Lung (tissue), 12 donors: Measurements from ENCODE around the gene RREB1. TPM values are rescaled to one million over a fixed set of nuclear protein-coding genes. Genes with fewer than 3 reads are reported as not detected.
A peak's percentile ranks its signal among the peaks of the same experiment; 100 is the strongest.

Source experiments
- ATAC-seq: fragments of 200-7000 bp; cut with Tn5 transposase; one replicate; pipeline ENCODE4 v1.9.1; 2020; ENCODE audit warnings: moderate number of reproducible peaks; ENCODE audit not compliant: insufficient read depth, low FRiP score
- DNase-seq, 3 donors: peaks; one replicate each; pipeline ENCODE4 v3.0.0-alpha.2; 2013 to 2017
- H3K27ac ChIP-seq, 2 donors: one replicate each; pipeline ENCODE4 v1.5.1; 2013; ENCODE audit warnings: mild to moderate bottlenecking in 2 of 2, moderate library complexity in 2 of 2, control low read depth in 1 of 2, inconsistent platforms in 1 of 2, low read depth in 1 of 2, low read length in 1 of 2
- H3K27me3 ChIP-seq, 3 donors: one replicate each; pipeline ENCODE4 v1.5.1; 2013; ENCODE audit warnings: low read length in 2 of 3; ENCODE audit not compliant: control insufficient read depth in 3 of 3, insufficient read depth in 3 of 3
- H3K36me3 ChIP-seq, 4 donors: one replicate each; pipeline ENCODE4 v1.5.1; 2013; ENCODE audit warnings: low read length in 4 of 4, mild to moderate bottlenecking in 1 of 4, moderate library complexity in 1 of 4; ENCODE audit not compliant: control insufficient read depth in 4 of 4, insufficient read depth in 4 of 4
- H3K4me1 ChIP-seq, 5 donors: one replicate each; pipeline ENCODE4 v1.5.1; 2013; ENCODE audit warnings: low read length in 5 of 5, mild to moderate bottlenecking in 2 of 5, moderate library complexity in 1 of 5; ENCODE audit not compliant: control insufficient read depth in 5 of 5, insufficient read depth in 5 of 5
- H3K4me3 ChIP-seq: one replicate; pipeline ENCODE4 v1.5.1; 2013; ENCODE audit warnings: mild to moderate bottlenecking, control low read depth, moderate library complexity
- H3K9ac ChIP-seq, 2 donors: one replicate each; pipeline ENCODE4 v1.5.1; 2013; ENCODE audit warnings: low read length in 2 of 2, control low read depth in 1 of 2; ENCODE audit not compliant: insufficient read depth in 1 of 2
- H3K9me3 ChIP-seq, 4 donors: one replicate each; pipeline ENCODE4 v1.5.1; 2013; ENCODE audit warnings: low read length in 3 of 4, mild to moderate bottlenecking in 1 of 4, moderate library complexity in 1 of 4; ENCODE audit not compliant: control insufficient read depth in 4 of 4, insufficient read depth in 3 of 4
- CTCF ChIP-seq: IDR thresholded peaks from 2 replicates; pipeline ENCODE4 v1.5.1; 2012; ENCODE audit warnings: mild to moderate bottlenecking; ENCODE audit errors: control extremely low read depth, extremely low read depth
- WGBS, 2 donors: extraction: QIAGEN DNeasy Blood & Tissue Kit; methylation state at CpG; one replicate each; pipeline ENCODE4 v1.1.7; 2013; 5-methylcytosine and 5-hydroxymethylcytosine counted together
- polyA plus RNA-seq, 2 donors: library from polyadenylated mRNA; stranded (reverse); fragments of 200-250 nt; gene quantifications; one replicate each; pipeline ENCODE4 v1.2.1, GENCODE V29; 2013
- total RNA-seq, 2 donors: library from RNA; depleted of rRNA in 1 of 2; stranded (reverse); fragments of >200 nt in 1 of 2; gene quantifications; one replicate each; pipeline ENCODE4 v1.2.1, GENCODE V29; 2014 to 2021
- donor health status: control.
- donor health status: control.
- donor health status: Bipolar disorder and iron deficiency.
- donor health status: healthy.
- donor health status: DM: yes; HTN: yes; CAD: no.

Gene RREB1
- total and polyA plus RNA-seq, 4 donors = 8.9 to 54.7 (median 31.1) TPM

DNA sequence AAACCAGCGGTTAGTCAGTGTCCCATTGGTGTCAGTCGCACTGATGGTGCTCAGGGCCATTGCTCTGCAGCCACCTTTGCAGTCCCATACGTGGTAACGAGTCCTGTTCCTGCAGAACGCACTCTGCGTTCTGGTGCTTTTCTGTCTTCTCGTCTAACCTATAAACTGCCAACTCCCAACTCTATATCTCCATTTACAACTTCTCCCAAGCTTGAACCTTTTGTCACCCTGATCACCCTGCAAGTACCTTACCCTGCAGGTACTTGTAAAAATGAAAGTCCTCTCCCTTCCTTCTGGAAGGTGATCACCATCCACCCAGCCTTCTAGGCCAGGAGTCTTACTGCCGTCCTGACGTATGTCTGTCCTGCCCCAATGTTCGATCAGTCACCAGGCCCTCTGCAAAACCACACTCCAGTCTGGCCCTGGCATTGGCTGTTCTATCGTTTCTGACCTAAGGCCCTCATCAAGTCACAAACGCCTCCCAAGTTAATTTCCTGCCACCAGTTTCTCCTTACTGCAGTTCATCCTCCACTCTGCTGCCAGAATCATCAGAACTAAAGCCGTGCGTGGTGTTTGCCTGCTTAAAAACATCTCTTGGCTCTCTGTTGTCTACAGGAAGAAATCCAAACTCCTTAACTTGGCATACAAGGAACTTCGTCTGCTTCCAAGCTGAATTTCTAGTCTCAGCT, 7.9 kb downstream of the RREB1 start:
- TF ChIP-seq CTCF = no peak
- Histone ChIP-seq H3K4me3 (no peak overlapping the region), H3K9me3 (no peaks in the 10 kb centered on the region), H3K27me3 (no peaks in the 10 kb centered on the region), H3K4me1 (peaks cover 12 to 49% (median 22%) of the 10 kb centered on the region in 5 donors), H3K27ac (peak overlapping the region; percentile 58 to 85), H3K36me3 (no peaks in the 10 kb centered on the region), H3K9ac (no peak overlapping the region)
- ATAC-seq = peak; percentile 23
- peak; percentile 33 to 83 (median 71) for DNase-seq
- WGBS, 2 donors = 54 to 61% methylated on average over 15 of the region's 15 CpGs

GRCh38 chr6:7119272-7119801, 11.6 kb downstream of the RREB1 start:
- Histone ChIP-seq H3K27me3 (no peaks in the 10 kb centered on the region), H3K4me3 (no peak overlapping the region), H3K4me1 (peaks cover 13 to 32% (median 26%) of the 10 kb centered on the region in 5 donors), H3K36me3 (peaks cover 0 to 7% (median 1%) of the 10 kb centered on the region in 4 donors), H3K9me3 (no peaks in the 10 kb centered on the region), H3K9ac (no peak overlapping the region), H3K27ac (no peak overlapping the region)
- DNase-seq = no peak
- 76 to 85% methylated on average over 12 of the region's 12 CpGs for WGBS, 2 donors
- no peak for ATAC-seq
- TF ChIP-seq CTCF = no peak

GRCh38 chr6:7121700-7122241, 14.0 kb downstream of the RREB1 start:
- no peak overlapping the region for H3K4me3 ChIP-seq
- H3K4me1 ChIP-seq = peaks cover 0 to 21% (median 10%) of the 10 kb centered on the region in 5 donors
- peaks cover 0 to 7% (median 2%) of the 10 kb centered on the region in 4 donors for H3K36me3 ChIP-seq
- H3K9ac ChIP-seq = no peak overlapping the region
- H3K9me3 ChIP-seq = no peaks in the 10 kb centered on the region
- no peak overlapping the region for H3K27ac ChIP-seq
- TF ChIP-seq CTCF = no peak
- DNase-seq (no peak), ATAC-seq (no peak)
- H3K27me3 ChIP-seq = no peaks in the 10 kb centered on the region
- 79 to 82% methylated on average over 7 of the region's 7 CpGs for WGBS, 2 donors
